ENCODE data around the gene TRIM29. TPM values are rescaled to one million over a fixed set of nuclear protein-coding genes. Genes with fewer than 3 reads are reported as not detected.
A peak's percentile ranks its signal among the peaks of the same experiment; 100 is the strongest.

The TRIM29 gene
- total and polyA plus RNA-seq, 2 of the 13 experiments (the other 11 are each of a cell fraction or from before 2014, with no cell fraction given): 0.86 TPM

GRCh38 chr11:120127236-120127635 is 10.7 kb downstream of the TRIM29 start:
- Histone ChIP-seq H3K9ac (ENCODE audit: insufficient read depth, low read depth, low read length) (no peak overlapping the region), H3K27me3 (ENCODE audit: control insufficient read depth in 1 of 2, insufficient read depth in 2 of 2, low read length in 2 of 2) (peaks cover 20 to 82% of the 10 kb centered on the region in 2 experiments), H3K27ac (ENCODE audit: extremely low read length, insufficient read depth, low read length) (no peak overlapping the region), H3K4me2 (ENCODE audit: low read depth, low read length) (no peak overlapping the region), H3K4me1 (ENCODE audit: insufficient read depth, low read length) (peaks cover 25% of the 10 kb centered on the region), H3K4me3 (replicated peaks in 1 of 3; ENCODE audit: insufficient read depth in 1 of 3, low read depth in 2 of 3, low read length in 3 of 3) (no peak overlapping the region), H3K9me3 (ENCODE audit: low read length) (no peaks in the 10 kb centered on the region), H2AFZ (ENCODE audit: low read length) (no peak overlapping the region), H3K36me3 (replicated peaks in 1 of 2; ENCODE audit: control insufficient read depth in 1 of 2, insufficient read depth in 2 of 2, low read length in 2 of 2) (no peaks in the 10 kb centered on the region), H4K20me1 (ENCODE audit: insufficient read depth, low read length) (no peaks in the 10 kb centered on the region), H3K79me2 (ENCODE audit: insufficient read depth, low read length) (no peaks in the 10 kb centered on the region)
- ATAC-seq (no peak), DNase-seq (ENCODE audit: low spot score) (no peak), FAIRE-seq (no peak)
- TF ChIP-seq CEBPB (IDR thresholded peaks at IDR 0.05; ENCODE audit: borderline replicate concordance, low read depth, low read length): 0 out of 2 replicates have a peak, but pooled peaks have one; percentile 2
- TF ChIP-seq AHR (CRISPR knock-in tag; IDR thresholded peaks at IDR 0.05): no peak
- TF ChIP-seq ZMAT3 (CRISPR knock-in tag; conservative IDR thresholded peaks at IDR 0.05): no peak
- TF ChIP-seq ZNF121 (CRISPR knock-in tag; IDR thresholded peaks at IDR 0.05): no peak
- no TSS peak for BruUV-seq (replicated peaks)
- 33% methylated on average over 5 of the region's 7 CpGs for WGBS (ENCODE audit: low lambda C conversion rate)
- intact Hi-C loops (cut with micrococcal nuclease; ENCODE audit: unreplicated experiment) (no loop called here), in situ Hi-C loops (cut with HindIII; ENCODE audit: extremely low pct_ligation_motif_present, low pct_unique_long_range_greater_than_20kb) (no loop called here)
- POLR2A ChIA-PET: no interaction called here
- CTCF ChIA-PET (ENCODE audit: low intra/inter-chr PET ratio, low total read pairs): no interaction called here

DNA sequence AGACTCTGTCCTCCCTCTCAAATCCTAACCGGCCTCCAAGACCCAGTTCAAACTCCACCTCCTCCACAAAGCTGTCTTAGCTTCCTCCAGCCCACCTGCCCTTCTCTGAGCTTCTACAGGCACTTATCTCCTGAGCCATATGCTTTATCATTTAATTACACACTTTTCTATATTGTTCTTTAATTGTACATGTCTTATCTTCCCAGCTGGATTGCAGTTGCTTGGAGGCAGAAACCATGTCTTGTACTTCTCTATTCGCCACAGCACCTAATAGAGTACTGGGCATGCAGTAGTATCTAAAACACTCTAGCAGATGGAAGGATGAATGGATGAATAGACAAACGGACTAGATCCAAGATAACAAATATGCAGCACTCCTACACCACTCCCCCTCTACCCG is 11.3 kb downstream of the TRIM29 start:
- H2AFZ ChIP-seq (ENCODE audit: low read length): no peak overlapping the region
- intact Hi-C loops (cut with micrococcal nuclease; ENCODE audit: unreplicated experiment): no loop called here
- WGBS (ENCODE audit: low lambda C conversion rate): 2% methylated on average over 4 of the region's 4 CpGs
- ChIA-PET CTCF (ENCODE audit: low intra/inter-chr PET ratio, low total read pairs) (no interaction called here), POLR2A (no interaction called here)
- ATAC-seq (no peak), DNase-seq (ENCODE audit: low spot score) (no peak), FAIRE-seq (no peak)
- in situ Hi-C loops (cut with HindIII; ENCODE audit: extremely low pct_ligation_motif_present, low pct_unique_long_range_greater_than_20kb): no loop called here
- peaks cover 30% of the 10 kb centered on the region for H3K4me1 ChIP-seq (ENCODE audit: insufficient read depth, low read length)
- H3K79me2 ChIP-seq (ENCODE audit: insufficient read depth, low read length): no peaks in the 10 kb centered on the region
- H3K27ac ChIP-seq (ENCODE audit: extremely low read length, insufficient read depth, low read length): no peak overlapping the region
- H4K20me1 ChIP-seq (ENCODE audit: insufficient read depth, low read length): no peaks in the 10 kb centered on the region
- no peak overlapping the region for H3K9ac ChIP-seq (ENCODE audit: insufficient read depth, low read depth, low read length)
- H3K27me3 ChIP-seq (ENCODE audit: control insufficient read depth in 1 of 2, insufficient read depth in 2 of 2, low read length in 2 of 2): peaks cover 20 to 77% of the 10 kb centered on the region in 2 experiments
- no peak overlapping the region for H3K4me3 ChIP-seq (replicated peaks in 1 of 3; ENCODE audit: insufficient read depth in 1 of 3, low read depth in 2 of 3, low read length in 3 of 3)
- BruUV-seq (replicated peaks): no TSS peak
- H3K4me2 ChIP-seq (ENCODE audit: low read depth, low read length): no peak overlapping the region
- no peaks in the 10 kb centered on the region for H3K36me3 ChIP-seq (replicated peaks in 1 of 2; ENCODE audit: control insufficient read depth in 1 of 2, insufficient read depth in 2 of 2, low read length in 2 of 2)
- no peaks in the 10 kb centered on the region for H3K9me3 ChIP-seq (ENCODE audit: low read length)
- TF ChIP-seq PBX3 (CRISPR knock-in tag; IDR thresholded peaks at IDR 0.05; ENCODE audit: borderline replicate concordance): no peak
- TF ChIP-seq ZBTB42 (CRISPR knock-in tag; IDR thresholded peaks at IDR 0.05): no peak
- TF ChIP-seq ZNF746 (CRISPR knock-in tag; IDR thresholded peaks at IDR 0.05): no peak
- TF ChIP-seq ZC3H13 (CRISPR knock-in tag; IDR thresholded peaks at IDR 0.05): no peak
- TF ChIP-seq, protein P1, sequence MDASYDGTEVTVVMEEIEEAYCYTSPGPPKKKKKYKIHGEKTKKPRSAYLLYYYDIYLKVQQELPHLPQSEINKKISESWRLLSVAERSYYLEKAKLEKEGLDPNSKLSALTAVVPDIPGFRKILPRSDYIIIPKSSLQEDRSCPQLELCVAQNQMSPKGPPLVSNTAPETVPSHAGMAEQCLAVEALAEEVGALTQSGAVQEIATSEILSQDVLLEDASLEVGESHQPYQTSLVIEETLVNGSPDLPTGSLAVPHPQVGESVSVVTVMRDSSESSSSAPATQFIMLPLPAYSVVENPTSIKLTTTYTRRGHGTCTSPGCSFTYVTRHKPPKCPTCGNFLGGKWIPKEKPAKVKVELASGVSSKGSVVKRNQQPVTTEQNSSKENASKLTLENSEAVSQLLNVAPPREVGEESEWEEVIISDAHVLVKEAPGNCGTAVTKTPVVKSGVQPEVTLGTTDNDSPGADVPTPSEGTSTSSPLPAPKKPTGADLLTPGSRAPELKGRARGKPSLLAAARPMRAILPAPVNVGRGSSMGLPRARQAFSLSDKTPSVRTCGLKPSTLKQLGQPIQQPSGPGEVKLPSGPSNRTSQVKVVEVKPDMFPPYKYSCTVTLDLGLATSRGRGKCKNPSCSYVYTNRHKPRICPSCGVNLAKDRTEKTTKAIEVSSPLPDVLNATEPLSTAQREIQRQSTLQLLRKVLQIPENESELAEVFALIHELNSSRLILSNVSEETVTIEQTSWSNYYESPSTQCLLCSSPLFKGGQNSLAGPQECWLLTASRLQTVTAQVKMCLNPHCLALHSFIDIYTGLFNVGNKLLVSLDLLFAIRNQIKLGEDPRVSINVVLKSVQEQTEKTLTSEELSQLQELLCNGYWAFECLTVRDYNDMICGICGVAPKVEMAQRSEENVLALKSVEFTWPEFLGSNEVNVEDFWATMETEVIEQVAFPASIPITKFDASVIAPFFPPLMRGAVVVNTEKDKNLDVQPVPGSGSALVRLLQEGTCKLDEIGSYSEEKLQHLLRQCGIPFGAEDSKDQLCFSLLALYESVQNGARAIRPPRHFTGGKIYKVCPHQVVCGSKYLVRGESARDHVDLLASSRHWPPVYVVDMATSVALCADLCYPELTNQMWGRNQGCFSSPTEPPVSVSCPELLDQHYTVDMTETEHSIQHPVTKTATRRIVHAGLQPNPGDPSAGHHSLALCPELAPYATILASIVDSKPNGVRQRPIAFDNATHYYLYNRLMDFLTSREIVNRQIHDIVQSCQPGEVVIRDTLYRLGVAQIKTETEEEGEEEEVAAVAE (CRISPR knock-in tag; IDR thresholded peaks at IDR 0.05; ENCODE audit: borderline replicate concordance): no peak
- no peak for TF ChIP-seq ZNF235 (CRISPR knock-in tag; IDR thresholded peaks at IDR 0.05; ENCODE audit: borderline replicate concordance)
- TF ChIP-seq TRAFD1 (CRISPR knock-in tag; IDR thresholded peaks at IDR 0.05; ENCODE audit: borderline replicate concordance): no peak
- TF ChIP-seq ZNF644 (CRISPR knock-in tag; IDR thresholded peaks at IDR 0.05; ENCODE audit: low read depth): no peak
- no peak for TF ChIP-seq RFX3 (CRISPR knock-in tag; IDR thresholded peaks at IDR 0.05)

Measured in HepG2 (cell line).